GM12892 (cell line): ENCODE data around the gene DRAM2.

Experiments used
- POLR2A ChIP-seq: IDR thresholded peaks from 2 replicates; pipeline ENCODE4 v1.6.1; 2011; ENCODE audit warnings: low read depth, low read length, control low read depth
- POLR2AphosphoS5 ChIP-seq: IDR thresholded peaks from 2 replicates; pipeline ENCODE4 v1.6.1; 2011; ENCODE audit warnings: low read depth, low read length, control low read depth
- TAF1 ChIP-seq: IDR thresholded peaks from 2 replicates; pipeline ENCODE4 v1.6.1; 2011; ENCODE audit warnings: low read depth, mild to moderate bottlenecking, control low read depth, low read length, borderline replicate concordance

- TF ChIP-seq POLR2AphosphoS5 (no peak), POLR2A (no peak), TAF1 (no peak)
Observed at GRCh38 chr1:111099289-111099688, 40.6 kb downstream of the DRAM2 start.
